H54 (cell line): ENCODE measurements around the gene NCKAP5.

ENCODE experiments used
- DNase-seq: peaks from one replicate; pipeline ENCODE4 v3.0.0; 2011; ENCODE audit warnings: low spot score, mixed read lengths; ENCODE audit not compliant: insufficient read length
- FAIRE-seq: peaks from 3 replicates; lab custom pipeline; 2011; peaks lifted over from hg19 to GRCh38; lab: Jason Lieb, UNC
- POLR2A ChIP-seq: IDR thresholded peaks from 2 replicates; pipeline ENCODE4 v1.6.1; 2011; ENCODE audit warnings: low read depth, mild to moderate bottlenecking, low read length

Gene NCKAP5

DNA sequence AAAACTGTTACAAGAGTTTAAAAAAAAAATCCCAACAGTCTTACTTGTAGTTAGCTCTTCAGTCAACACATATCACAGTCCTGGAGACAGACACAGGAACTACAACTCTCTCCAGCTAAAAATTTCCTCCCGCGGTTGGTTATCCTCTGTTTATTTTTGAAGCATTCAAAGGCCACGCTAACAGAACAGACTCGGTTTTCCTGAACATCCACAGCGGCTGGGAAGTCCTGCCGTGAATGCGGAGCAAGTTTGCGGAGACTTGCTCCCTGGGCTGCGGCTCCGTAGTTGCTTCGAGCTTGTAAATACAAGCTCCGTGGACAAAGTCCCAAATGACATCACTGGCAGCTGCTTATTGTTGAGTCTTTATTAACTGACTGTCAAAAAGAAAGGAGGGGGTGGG is at the start of gene NCKAP5:
TSS of gene NCKAP5 (minus strand) at position 292 of the 400 bp plus-strand sequence. CDS start 50,937 bp downstream, outside the sequence.
- TF ChIP-seq POLR2A, result no peak
- FAIRE-seq (no peak), DNase-seq (no peak)

DNA sequence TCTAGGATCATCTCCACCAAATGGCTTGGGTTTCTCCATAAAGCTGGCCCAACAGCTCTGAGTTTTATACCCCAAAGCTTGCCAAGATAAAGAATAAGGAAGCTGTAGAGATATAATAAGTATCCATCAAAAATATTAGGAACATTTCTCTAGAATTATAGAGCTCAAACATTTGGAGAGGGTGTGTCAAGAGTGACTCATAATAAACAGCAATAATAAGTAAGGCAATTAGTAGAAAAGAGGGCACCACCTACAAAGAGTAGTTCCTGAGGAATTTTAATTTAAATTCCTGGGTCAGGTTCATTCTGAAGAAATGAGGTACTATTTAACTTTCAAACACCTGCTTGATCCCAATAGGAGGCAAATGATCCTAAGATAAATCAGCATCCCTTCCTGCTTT is 41.4 kb upstream of the NCKAP5 start:
- TF ChIP-seq POLR2A, result no peak
- FAIRE-seq (no peak), DNase-seq (no peak)

DNA sequence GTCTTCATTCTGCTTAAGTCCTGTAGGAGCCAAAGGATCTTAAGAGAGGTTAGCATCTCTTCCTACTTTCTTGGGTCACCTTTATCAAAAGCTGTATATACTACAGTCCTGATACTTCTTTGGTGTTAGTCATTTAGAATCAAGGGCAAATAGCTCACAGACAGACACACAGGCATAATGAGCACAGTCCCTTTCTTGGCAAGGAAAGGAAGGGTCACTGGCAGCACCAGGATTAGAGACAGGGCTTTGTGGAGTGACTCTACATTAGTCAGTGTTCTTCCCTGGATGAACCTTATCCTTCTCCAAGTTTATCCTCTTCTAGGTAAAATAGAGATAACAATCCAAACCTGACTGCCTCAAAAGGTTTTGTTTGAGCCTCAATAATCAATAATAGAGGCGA is 40.0 kb upstream of the NCKAP5 start:
- DNase-seq (no peak), FAIRE-seq (no peak)
- TF ChIP-seq POLR2A, result no peak

DNA sequence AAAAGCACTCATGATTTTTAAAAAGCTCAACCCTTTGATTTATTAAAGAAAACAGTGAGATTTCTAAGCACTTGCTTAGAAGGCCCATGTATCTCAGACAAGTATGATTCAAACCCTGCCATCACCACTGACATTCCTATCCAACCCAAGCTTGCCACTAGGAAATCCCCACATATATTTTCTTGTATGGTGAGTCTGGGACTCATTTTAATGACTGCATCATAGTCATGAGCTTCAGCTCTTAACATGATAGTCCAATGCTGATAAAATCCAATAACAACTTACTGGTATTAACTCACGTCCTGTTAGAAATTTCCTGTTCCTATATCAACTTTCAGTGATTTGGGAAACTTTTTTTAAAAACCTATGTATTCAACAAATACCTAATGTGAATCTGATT is 39.4 kb upstream of the NCKAP5 start:
- DNase-seq (no peak), FAIRE-seq (no peak)

DNA sequence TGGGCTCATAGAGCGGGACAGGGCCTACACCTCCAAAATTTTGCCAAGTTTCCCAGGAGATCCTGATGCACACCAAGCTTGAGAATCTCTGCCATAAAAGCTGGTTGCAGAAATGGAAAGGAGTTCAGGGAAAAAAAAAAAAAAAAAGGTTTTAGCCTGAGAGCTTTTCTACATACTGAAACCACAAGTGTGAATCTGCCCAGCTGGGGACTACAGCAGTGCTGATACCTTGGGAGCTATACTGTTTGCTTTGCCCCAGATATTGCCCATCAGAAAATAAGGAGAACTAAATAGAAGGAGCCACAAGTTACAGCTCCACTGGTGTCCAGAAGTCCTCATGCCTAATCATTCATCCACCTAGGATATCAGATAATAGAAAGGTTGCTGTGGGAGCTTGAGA is 38.4 kb upstream of the NCKAP5 start:
- no peak for TF ChIP-seq POLR2A
- DNase-seq (no peak), FAIRE-seq (no peak)

More for the DNA sequence above, 39.4 kb upstream of the NCKAP5 start:
- TF ChIP-seq POLR2A, result no peak

DNA sequence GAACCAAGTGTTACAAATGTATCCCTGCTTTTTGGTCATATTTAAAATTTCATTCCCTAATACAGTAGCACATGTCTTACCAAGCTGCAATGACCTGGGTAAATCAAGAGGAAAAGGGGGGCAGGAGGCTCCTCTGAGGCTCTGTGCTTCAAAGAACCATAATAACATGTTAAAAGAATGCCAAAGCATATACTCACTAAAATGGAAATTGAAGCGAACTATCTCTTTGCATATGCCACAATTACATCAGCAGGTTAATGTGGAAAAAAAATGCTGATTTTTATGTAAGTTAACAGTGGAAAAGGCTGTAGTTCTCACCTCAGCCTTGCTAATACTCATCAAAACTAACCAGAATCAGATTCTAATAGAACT is 37.5 kb upstream of the NCKAP5 start:
- no peak for DNase-seq
- no peak for FAIRE-seq
- TF ChIP-seq POLR2A, result no peak

DNA sequence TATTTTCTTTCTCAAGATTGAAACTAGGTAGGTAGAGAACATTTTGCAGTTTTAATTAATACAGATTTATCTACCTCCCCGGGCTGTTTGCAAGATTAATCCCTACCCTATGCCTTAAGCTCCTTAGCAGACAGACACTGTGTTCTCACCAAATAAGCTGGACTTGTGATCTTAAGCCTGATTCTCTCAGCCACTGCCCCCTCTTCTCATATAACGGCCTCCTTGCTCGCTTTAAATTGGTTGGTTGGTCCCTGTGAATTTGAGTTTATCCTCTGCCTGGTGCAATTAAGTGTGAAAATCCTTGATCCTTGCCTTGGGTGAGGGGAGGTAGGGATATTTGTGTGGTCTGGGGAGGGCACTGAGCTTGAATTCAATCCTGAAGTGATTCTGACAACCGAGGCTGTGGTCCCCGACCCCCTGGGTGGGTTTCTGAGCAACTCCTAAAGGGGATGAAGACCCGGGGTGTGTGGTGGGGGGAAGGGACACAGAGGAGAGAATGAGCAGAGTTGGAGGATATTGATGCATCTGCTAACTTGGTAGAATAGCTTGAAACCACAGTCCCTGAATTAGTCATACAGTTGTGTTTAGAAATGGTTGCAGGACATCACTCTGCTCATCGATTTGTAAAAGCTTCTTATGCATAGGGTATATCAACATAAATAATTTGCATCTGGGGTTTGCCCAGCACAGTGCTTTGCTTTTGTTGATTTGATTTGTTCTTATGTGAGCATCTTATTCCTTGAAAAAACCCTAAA is 36.9 kb upstream of the NCKAP5 start:
- no peak for TF ChIP-seq POLR2A
- FAIRE-seq (no peak), DNase-seq (no peak)

DNA sequence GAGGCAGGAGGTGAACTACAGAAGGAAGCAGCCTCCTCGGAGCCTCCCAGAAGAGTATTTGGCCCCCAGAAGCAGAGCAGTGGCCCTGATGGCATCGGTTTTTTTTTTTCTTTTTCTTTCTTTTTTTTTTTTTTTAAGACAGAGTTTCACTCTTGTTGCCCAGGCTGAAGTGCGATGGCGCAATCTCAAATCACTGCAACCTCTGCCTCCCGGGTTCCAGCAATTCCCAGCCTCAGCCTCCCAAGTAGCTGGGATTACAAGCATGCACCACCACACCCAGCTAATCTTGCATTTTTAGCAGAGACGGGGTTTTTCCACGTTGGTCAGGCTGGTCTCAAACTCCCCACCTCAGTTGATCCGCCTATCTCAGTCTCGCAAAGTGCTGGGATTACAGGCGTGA is 34.8 kb upstream of the NCKAP5 start:
- DNase-seq (no peak), FAIRE-seq (no peak)
- no peak for TF ChIP-seq POLR2A

DNA sequence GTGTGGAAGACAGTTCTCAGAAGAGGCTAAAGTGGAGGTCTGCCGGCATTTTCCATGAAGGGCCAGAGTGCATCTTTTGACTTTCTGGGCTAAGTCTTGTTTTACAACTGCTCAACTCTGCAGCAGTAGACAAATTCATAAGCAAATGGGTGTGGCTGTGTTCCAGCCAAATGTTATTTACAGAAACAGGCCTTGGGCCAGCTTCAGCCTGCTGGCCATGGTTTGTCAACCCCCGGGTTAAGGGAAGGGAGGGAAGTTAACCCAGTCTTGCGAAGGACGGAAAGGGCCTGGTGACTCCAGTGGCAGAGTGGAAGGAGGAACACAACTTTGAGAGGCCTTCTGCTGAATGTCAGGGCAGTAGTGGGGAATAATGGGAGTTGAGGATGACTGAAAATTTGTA is 34.3 kb upstream of the NCKAP5 start:
- FAIRE-seq (no peak), DNase-seq (no peak)
- no peak for TF ChIP-seq POLR2A

DNA sequence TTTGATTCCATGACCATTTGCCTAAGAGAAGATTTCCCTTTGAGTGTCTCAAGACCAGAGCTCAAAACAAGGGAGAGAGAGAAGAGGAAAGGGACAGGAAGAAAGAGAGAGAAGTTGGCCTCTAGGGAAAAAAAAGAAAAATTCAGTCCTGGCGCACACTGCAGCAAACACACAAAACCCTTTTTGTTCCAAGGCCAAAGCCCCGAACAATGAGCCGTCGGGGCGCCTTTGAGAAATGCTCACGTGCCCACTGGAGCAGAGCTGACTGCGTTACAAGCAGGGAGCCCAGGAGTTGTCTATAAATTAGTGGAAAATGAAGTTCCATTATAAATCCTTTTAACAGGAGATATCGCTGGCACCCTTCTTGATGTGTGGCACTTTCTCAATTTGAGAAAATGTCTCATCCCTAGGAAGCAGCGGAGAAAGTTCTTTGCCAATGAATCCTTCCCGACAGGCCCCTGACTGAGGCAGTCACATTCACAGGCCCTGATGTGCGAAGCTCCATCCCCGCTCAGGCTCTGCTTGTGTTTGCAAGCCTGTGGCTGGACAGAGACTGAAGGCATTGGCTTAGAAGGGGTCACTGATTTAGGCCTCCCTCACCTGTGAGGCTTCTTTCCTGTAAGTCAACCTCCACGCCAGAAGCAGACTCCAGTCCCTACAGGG is 32.1 kb upstream of the NCKAP5 start:
- no peak for TF ChIP-seq POLR2A
- DNase-seq (no peak), FAIRE-seq (no peak)

DNA sequence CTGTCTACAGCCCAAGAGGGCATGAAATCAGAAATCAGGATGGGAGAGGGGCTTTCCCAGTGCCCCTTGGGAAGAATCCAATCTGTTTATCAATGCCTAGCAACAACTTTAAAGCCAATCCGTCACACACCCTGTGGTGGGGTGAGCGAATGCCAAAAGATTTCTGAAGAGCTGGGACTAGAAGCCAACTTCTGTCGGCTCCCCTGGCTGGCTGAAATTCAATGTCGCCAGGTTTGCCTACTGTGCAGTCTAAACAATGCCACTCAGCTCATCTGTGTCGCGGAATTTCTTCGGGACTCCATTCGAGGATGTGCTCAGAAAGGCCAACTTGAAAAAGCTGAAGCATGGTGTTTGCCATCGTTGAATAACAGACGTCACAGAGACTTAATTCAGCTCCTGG is 31.5 kb upstream of the NCKAP5 start:
- FAIRE-seq (no peak), DNase-seq (no peak)
- no peak for TF ChIP-seq POLR2A

DNA sequence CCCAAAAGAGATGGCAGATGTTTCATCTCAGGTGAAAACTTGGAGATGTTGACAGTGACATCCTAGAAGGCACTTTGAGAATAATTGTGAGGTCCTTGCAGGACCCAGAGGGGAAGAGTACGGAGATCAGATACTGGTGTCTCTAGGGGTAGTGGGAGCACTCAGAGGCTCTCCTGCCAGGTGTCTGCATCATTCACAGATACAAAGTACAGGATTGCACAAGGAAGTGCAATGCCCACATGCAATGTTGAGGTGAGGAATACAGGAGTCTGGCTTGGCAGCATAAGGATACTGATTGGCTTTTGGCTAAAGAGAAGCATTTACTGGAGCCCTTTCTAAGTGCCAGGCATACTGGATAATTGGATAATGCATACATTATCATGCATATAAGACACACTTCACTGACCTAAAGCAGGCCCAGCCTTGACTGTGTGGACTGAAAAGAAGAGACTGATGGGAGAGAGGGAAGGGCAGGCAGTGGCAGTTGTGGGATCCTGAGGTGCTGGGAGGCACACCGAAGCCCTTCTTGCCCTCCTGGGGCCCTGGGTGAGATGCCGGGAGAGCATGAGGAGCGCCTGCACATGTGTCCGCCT is 31.0 kb upstream of the NCKAP5 start:
- no peak for DNase-seq
- FAIRE-seq, result no peak
- no peak for TF ChIP-seq POLR2A

DNA sequence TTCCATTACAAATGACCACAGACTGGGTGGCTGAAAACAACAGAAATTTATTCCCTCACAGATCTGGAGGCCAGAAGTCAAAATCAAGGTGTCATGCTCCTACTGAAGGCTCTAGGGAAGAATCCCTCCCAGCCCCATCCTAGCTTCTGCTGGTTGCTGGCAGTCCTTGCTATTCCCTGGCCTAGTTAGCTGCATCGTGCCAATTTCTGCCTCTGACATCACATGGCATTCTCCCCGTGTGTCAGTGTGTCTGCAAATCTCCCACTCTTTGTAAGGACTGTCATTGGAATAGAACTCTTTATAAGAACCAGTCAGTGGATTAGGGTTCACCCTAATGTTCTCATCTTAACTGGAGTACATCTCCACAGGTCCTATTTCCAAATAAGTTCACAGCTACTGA is 30.5 kb upstream of the NCKAP5 start:
- no peak for FAIRE-seq
- no peak for TF ChIP-seq POLR2A
- no peak for DNase-seq

DNA sequence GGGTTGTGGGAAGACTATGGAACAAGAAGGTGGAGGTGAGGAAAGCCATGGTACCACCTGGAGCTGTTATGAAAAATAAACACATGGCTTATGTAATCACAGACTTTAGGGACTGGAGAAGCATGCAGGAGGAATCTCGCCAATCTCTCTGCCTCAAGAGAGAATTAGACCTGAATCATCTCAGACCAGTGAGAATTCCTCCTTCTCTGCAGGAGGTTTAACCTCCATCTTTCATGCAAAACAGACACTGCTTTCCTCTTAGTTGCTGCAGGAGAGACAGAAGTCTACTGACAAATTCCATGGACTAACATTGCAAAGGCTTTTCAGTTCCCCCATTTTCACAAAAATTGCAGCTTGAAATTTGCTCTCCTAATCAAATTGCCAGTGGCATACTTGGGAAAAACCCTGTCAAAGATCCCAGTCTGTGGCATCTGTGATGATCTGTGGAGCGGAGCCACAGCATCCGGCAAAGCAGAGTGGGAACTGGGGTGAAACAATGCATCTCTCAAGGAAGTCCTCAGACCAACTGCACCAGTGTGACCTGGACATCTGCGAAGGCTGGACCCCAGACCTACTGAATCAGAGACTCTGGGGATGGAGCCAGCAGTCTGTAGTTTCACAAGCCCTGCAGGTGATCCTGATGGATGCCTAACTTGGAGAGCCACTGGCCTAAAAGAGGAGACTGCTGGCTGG is 28.6 kb upstream of the NCKAP5 start:
- DNase-seq (no peak), FAIRE-seq (no peak)
- TF ChIP-seq POLR2A, result no peak
